LNCaP clone FGC (cell line): ENCODE results near the gene SMYD3.

Experiments used
- DNase-seq: peaks from one replicate; pipeline ENCODE4 v3.0.0-alpha.2; 2011; ENCODE audit warnings: low read depth
- H3K4me3 ChIP-seq: 2 replicates; pipeline ENCODE4 v1.5.1; 2011; ENCODE audit warnings: mild to moderate bottlenecking, low read depth, low read length, control low read depth
- CTCF ChIP-seq: IDR thresholded peaks from 2 replicates; pipeline ENCODE4 v1.5.1; 2012; ENCODE audit warnings: mild to moderate bottlenecking; ENCODE audit not compliant: control insufficient read depth, insufficient read depth; ENCODE audit errors: extremely low read depth

Gene SMYD3

GRCh38 chr1:246291127-246291526 lies 216.0 kb downstream of the SMYD3 start:
- H3K4me3 ChIP-seq: no peak overlapping the region
- DNase-seq: no peak
- no peak for TF ChIP-seq CTCF

DNA sequence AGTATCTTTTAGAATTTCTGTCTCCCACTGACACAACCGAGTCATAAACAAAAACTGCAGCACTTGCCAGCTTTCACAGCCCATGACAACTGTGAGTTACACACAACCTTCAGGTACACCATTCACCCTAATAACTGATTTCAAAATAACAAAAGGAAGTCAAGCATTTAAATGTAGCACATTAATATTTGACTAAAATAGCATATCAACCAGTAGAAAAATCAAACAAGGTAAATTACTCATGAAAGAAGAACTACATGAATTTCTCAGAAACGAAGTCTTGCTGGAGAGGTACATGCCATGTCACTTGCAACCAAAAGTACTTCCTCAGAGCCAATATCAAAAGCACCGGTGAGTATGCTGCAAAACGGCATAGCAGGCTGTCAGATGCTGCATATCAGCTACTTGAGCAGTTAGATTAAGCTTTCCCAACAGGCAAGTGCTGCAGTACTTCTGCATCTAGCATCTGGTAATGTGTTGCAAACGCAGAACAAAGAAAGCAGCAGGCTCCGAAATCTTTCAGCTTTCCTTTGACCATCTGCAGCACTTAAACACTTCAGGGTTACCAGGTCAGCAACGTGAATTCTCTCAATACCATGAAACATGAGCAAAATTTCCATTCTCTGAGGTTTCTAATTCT lies 223.2 kb downstream of the SMYD3 start:
- no peak for TF ChIP-seq CTCF
- H3K4me3 ChIP-seq: no peak overlapping the region
- DNase-seq: no peak

DNA sequence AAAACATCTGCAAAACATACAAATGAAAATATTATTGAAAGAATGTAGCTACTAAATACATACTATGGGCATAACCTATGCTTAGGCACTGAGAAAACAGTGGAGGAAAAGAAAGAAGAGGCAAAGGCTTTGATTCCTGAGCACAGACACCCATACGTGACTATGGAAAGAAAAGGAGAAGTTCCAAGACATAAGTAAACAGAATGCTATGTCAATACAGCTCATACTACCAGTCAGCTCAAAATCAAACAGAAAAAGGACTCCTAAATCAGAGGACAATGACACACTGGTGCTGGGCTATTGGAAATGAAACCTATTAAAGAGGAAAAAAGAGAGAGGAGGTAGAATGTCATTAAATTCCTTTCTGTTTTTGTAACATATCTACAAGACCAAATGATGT lies 225.4 kb downstream of the SMYD3 start:
- H3K4me3 ChIP-seq: peak overlapping the region; percentile 2; the same call in 1 of the 2 replicates
- DNase-seq: peak; percentile 74
- no peak for TF ChIP-seq CTCF

DNA sequence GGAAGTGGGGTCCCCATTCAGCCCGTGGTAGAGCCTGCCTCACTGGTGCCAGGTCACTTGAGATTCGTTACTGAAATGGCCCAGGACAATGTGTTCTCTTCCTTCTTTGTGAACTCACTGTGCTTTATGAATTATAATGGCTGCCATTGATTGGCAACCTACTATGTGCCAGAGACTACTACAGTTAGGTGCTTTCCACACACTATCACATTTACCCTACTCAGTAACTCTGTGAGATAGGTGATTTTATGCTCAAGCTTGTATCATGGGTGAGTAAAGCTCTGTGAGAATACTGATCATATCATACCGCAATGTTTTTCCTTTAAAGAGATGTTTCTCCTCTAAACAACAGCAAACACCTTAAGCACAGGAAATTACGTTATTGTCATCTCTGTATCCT lies 225.9 kb downstream of the SMYD3 start:
- TF ChIP-seq CTCF: no peak
- H3K4me3 ChIP-seq: no peak overlapping the region
- DNase-seq: no peak

- no peak overlapping the region for H3K4me3 ChIP-seq
- TF ChIP-seq CTCF: peak; percentile 60
- DNase-seq: no peak
Observed at GRCh38 chr1:246280551-246280950, 226.5 kb downstream of the SMYD3 start.

- no peak for TF ChIP-seq CTCF
- no peak for DNase-seq
- no peak overlapping the region for H3K4me3 ChIP-seq
Observed at GRCh38 chr1:246279402-246279801, 227.7 kb downstream of the SMYD3 start.

GRCh38 chr1:246278371-246278770 lies 228.7 kb downstream of the SMYD3 start:
- no peak for DNase-seq
- H3K4me3 ChIP-seq: no peak overlapping the region
- no peak for TF ChIP-seq CTCF
